OCI-LY3 (cell line): Measurements from ENCODE around the gene FAM53B.

Experiments used
- H2AFZ ChIP-seq: fragments of 200-600, 300-600 bp; shearing (Covaris generic); 2 replicates; pipeline ENCODE4 v1.6.0; 2014; ENCODE audit warnings: antibody characterized with exemption, low read depth, low read length
- H3K27ac ChIP-seq: fragments of 200-600, 300-600 bp; sonication (generic); 2 replicates; pipeline ENCODE4 v1.5.1; 2014; ENCODE audit warnings: mild to moderate bottlenecking, low read length, moderate library complexity, mixed read lengths
- H3K27me3 ChIP-seq: fragments of 200-600, 300-600 bp; sonication (generic); 2 replicates; pipeline ENCODE4 v1.6.1; 2014; ENCODE audit warnings: low read depth, low read length, mixed read lengths
- H3K36me3 ChIP-seq: fragments of 200-600, 300-600 bp; sonication (generic); replicated peaks from 2 replicates; pipeline ENCODE3; 2014; ENCODE audit warnings: low read depth, low read length, mixed read lengths
- H3K4me1 ChIP-seq: fragments of 300-600, 200-600 bp; sonication (generic); 2 replicates; pipeline ENCODE4 v1.6.1; 2014; ENCODE audit warnings: low read length, mixed read lengths
- H3K4me2 ChIP-seq: fragments of 200-600, 300-600 bp; sonication (generic); 2 replicates; pipeline ENCODE4 v1.6.1; 2014; ENCODE audit warnings: low read length, mixed read lengths
- H3K4me3 ChIP-seq: fragments of 300-600, 200-600 bp; sonication (generic); 2 replicates; pipeline ENCODE4 v1.5.1; 2014; ENCODE audit warnings: antibody characterized with exemption, mild to moderate bottlenecking, low read length, moderate library complexity
- H3K79me2 ChIP-seq: fragments of 300-600, 200-600 bp; shearing (Covaris generic); 2 replicates; pipeline ENCODE4 v1.6.1; 2014; ENCODE audit warnings: mild to moderate bottlenecking, low read length, mixed read lengths
- H3K9ac ChIP-seq: fragments of 300-600, 200-600 bp; shearing (Covaris generic); 2 replicates; pipeline ENCODE4 v1.6.0; 2014; ENCODE audit warnings: mild to moderate bottlenecking, low read length, moderate library complexity
- H3K9me3 ChIP-seq: fragments of 200-600, 300-600 bp; shearing (Covaris generic); 2 replicates; pipeline ENCODE4 v1.6.1; 2014; ENCODE audit warnings: low read length, mixed read lengths; ENCODE audit not compliant: insufficient read depth
- H4K20me1 ChIP-seq: fragments of 200-600, 300-600 bp; sonication (generic); 2 replicates; pipeline ENCODE4 v1.6.1; 2016; ENCODE audit warnings: low read length, mixed read lengths; ENCODE audit not compliant: insufficient read depth
- EZH2phosphoT487 ChIP-seq: fragments of 200-600 bp; shearing (Covaris generic); IDR thresholded peaks from 2 replicates; pipeline ENCODE4 v1.6.1; 2018; ENCODE audit warnings: antibody characterized with exemption, mixed run types, low read depth
- TF ChIP-seq, protein P1 (sequence below): fragments of 200-600, 300-600 bp; sonication (generic); IDR thresholded peaks from 2 replicates; pipeline ENCODE4 v1.5.1; 2014; ENCODE audit warnings: antibody characterized with exemption, low read length, low read depth

Gene FAM53B

DNA sequence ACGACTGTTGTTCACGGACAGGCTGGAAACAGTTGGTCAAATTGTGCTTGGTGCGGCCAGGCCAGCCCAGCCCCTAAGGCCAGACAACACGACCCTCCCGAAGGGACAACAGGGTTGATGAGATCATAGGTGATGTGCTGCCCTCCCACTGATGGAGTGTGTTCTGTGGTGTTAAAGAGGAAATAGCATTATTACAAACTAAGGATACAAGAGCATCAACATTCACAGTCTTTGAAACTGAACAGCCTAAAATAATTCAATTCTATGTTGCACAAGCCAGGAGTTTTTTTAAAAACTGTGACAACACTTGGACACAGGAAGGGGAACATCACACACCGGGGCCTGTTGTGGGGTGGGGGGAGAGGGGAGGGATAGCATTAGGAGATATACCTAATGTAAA lies 87.6 kb downstream of the FAM53B start:
- Histone ChIP-seq H4K20me1 (peaks cover 48% of the 10 kb centered on the region), H3K4me1 (peaks cover 3% of the 10 kb centered on the region), H3K4me2 (no peak overlapping the region), H3K4me3 (no peak overlapping the region), H3K27me3 (no peaks in the 10 kb centered on the region), H3K27ac (no peak overlapping the region), H2AFZ (no peak overlapping the region), H3K9me3 (no peaks in the 10 kb centered on the region), H3K9ac (no peak overlapping the region), H3K36me3 (peaks cover 3% of the 10 kb centered on the region), H3K79me2 (peaks cover 9% of the 10 kb centered on the region; the same call in 1 of the 2 replicates)
- TF ChIP-seq, protein P1, sequence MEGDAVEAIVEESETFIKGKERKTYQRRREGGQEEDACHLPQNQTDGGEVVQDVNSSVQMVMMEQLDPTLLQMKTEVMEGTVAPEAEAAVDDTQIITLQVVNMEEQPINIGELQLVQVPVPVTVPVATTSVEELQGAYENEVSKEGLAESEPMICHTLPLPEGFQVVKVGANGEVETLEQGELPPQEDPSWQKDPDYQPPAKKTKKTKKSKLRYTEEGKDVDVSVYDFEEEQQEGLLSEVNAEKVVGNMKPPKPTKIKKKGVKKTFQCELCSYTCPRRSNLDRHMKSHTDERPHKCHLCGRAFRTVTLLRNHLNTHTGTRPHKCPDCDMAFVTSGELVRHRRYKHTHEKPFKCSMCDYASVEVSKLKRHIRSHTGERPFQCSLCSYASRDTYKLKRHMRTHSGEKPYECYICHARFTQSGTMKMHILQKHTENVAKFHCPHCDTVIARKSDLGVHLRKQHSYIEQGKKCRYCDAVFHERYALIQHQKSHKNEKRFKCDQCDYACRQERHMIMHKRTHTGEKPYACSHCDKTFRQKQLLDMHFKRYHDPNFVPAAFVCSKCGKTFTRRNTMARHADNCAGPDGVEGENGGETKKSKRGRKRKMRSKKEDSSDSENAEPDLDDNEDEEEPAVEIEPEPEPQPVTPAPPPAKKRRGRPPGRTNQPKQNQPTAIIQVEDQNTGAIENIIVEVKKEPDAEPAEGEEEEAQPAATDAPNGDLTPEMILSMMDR: no peak
- no peak for TF ChIP-seq EZH2phosphoT487

- TF ChIP-seq, protein P1: no peak
- Histone ChIP-seq H3K9ac (no peak overlapping the region), H3K27ac (no peak overlapping the region), H3K9me3 (no peaks in the 10 kb centered on the region), H3K27me3 (no peaks in the 10 kb centered on the region), H3K4me2 (no peak overlapping the region), H3K79me2 (peaks cover 9% of the 10 kb centered on the region; the same call in 1 of the 2 replicates), H3K4me3 (no peak overlapping the region), H3K4me1 (peaks cover 8% of the 10 kb centered on the region), H2AFZ (no peak overlapping the region), H3K36me3 (peaks cover 3% of the 10 kb centered on the region), H4K20me1 (peaks cover 48% of the 10 kb centered on the region)
These were observed 88.1 kb downstream of the FAM53B start for GRCh38 chr10:124656113-124656490.

DNA sequence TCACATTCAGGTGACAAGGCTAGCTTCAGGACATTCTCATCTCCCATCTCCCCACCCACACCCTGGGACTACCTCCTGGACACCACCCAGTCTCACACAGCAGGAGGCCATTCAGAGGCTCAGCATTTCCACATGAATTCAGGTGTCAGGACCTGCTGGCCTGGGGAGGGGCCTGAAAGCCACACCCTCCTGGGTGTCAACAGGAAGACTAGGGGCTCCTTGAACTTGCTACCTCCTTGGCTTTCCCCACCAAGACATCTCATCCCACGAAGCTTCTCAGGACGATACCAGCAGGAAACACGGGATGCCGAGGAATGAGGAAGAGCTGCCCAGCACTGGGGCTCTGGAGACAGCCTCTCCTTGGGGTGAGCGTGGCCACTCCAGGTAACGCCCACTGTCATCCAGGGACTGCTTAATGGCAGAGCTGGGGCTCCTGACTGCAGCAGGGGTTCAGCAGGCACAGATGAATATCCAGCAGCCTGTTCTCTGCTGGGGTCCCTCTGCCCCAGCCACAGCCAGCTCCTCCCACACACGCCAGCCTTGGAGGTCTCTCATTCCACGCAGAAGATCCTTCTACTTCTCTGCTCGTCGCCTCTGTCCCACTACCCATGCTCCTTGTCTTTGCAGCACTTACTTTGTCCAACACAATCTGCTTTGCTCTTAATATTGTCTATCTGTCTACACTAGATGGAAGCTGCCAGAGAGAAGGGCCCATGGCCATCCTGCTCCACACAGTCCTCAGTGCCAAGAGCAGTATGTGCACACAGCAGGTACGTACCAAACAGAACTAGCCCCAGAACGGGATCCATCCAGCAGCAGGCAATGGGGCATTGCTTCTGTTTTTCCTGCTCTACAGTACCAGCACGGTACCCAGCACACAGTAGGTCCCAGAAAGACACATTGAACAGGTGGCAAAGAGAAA lies 88.7 kb downstream of the FAM53B start:
- Histone ChIP-seq H4K20me1 (peaks cover 52% of the 10 kb centered on the region), H3K9ac (no peak overlapping the region), H3K4me3 (no peak overlapping the region), H3K4me2 (no peak overlapping the region), H3K4me1 (peaks cover 14% of the 10 kb centered on the region), H3K79me2 (peaks cover 8% of the 10 kb centered on the region; the same call in 1 of the 2 replicates), H3K9me3 (no peaks in the 10 kb centered on the region), H3K27ac (no peak overlapping the region), H3K27me3 (no peaks in the 10 kb centered on the region), H3K36me3 (peaks cover 3% of the 10 kb centered on the region), H2AFZ (no peak overlapping the region)
- no peak for TF ChIP-seq EZH2phosphoT487
- TF ChIP-seq, protein P1: no peak

DNA sequence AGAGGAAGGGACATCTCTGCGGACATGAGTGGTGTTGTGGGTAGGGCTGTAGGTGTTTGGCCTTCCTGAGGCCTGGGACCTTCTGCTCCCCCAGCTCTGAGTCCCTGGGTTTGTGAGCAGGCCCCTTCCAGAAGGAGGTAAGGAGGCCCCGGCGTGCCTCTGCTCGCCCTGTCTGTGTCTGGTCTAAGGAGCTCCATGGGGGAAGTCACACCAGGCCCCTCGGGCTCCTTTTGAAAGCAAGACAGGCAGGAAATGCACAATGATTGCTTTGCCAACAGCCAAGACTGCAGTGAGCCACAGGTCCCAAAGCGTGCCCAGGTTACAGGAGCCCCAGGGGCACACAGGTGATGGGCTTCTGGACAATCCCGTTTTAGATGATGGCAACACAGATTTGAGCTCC lies 89.5 kb downstream of the FAM53B start:
- Histone ChIP-seq H3K27ac (no peak overlapping the region), H3K79me2 (peaks cover 6% of the 10 kb centered on the region; the same call in 1 of the 2 replicates), H3K36me3 (peaks cover 3% of the 10 kb centered on the region), H4K20me1 (peaks cover 54% of the 10 kb centered on the region), H3K9me3 (no peaks in the 10 kb centered on the region), H3K4me2 (no peak overlapping the region), H2AFZ (no peak overlapping the region), H3K4me1 (peaks cover 16% of the 10 kb centered on the region), H3K9ac (no peak overlapping the region), H3K27me3 (no peaks in the 10 kb centered on the region), H3K4me3 (no peak overlapping the region)
- no peak for TF ChIP-seq EZH2phosphoT487
- TF ChIP-seq, protein P1: no peak
